OCI-LY7 (cell line): ENCODE data around the gene KRT3. TPM values are rescaled to one million over a fixed set of nuclear protein-coding genes. Genes with fewer than 3 reads are reported as not detected.
"Not testable (repeated sequence)": the region's sequence is repeated elsewhere in the genome, so short reads cannot be mapped to it uniquely, and the experiment has no call there.

Experiments used
- BruUV-seq: library from RNA; stranded (reverse); fragments of 400-500 nt; replicated peaks from 2 replicates; lab custom pipeline; 2021; lab: Mats Ljungman, UMichigan
- CTCF ChIA-PET: fragments of 300-600 bp; sonication (Branson Sonifier 250); formaldehyde crosslinking; loops from one replicate; lab custom pipeline; 2022; ENCODE audit warnings: antibody characterized with exemption; ENCODE audit not compliant: unreplicated experiment; lab: Charles Lee
- POLR2A ChIA-PET: fragments of 300-600 bp; sonication (Branson Sonifier 250); formaldehyde crosslinking; loops from one replicate; lab custom pipeline; 2022; ENCODE audit warnings: antibody characterized with exemption; lab: Charles Lee
- DNase-seq: peaks from one replicate; pipeline ENCODE4 v3.0.0-alpha.2; 2015; ENCODE audit warnings: low spot score
- H2AFZ ChIP-seq: fragments of 200-600 bp; sonication (generic), shearing (Covaris generic); 2 replicates; pipeline ENCODE4 v1.6.1; 2014; ENCODE audit warnings: mild to moderate bottlenecking, antibody characterized with exemption, low read length, moderate library complexity
- H3K27ac ChIP-seq: fragments of 200-600 bp; sonication (generic); 2 replicates; pipeline ENCODE4 v1.5.1; 2014; ENCODE audit warnings: mixed run types, low read depth, mild to moderate bottlenecking, moderate library complexity, low read length, inconsistent platforms; ENCODE audit not compliant: poor library complexity, severe bottlenecking
- H3K36me3 ChIP-seq: fragments of 200-600 bp; sonication (generic); 2 replicates; pipeline ENCODE4 v1.6.1; 2014; ENCODE audit warnings: mild to moderate bottlenecking, antibody characterized with exemption, low read length, moderate library complexity, mixed read lengths; ENCODE audit not compliant: insufficient read depth
- H3K4me1 ChIP-seq: fragments of 200-600 bp; sonication (generic); 2 replicates; pipeline ENCODE4 v1.5.1; 2014; ENCODE audit warnings: mild to moderate bottlenecking, low read length; ENCODE audit not compliant: insufficient read depth, poor library complexity, severe bottlenecking
- H3K4me2 ChIP-seq: fragments of 200-600 bp; sonication (generic); 2 replicates; pipeline ENCODE4 v1.6.1; 2014; ENCODE audit warnings: mild to moderate bottlenecking, low read length
- H3K4me3 ChIP-seq: fragments of 200-600 bp; sonication (generic); 2 replicates; pipeline ENCODE4 v1.5.1; 2014; ENCODE audit warnings: mild to moderate bottlenecking, low read depth, low read length; ENCODE audit not compliant: poor library complexity, severe bottlenecking
- H3K79me2 ChIP-seq: fragments of 200-600 bp; sonication (generic); 2 replicates; pipeline ENCODE4 v1.6.1; 2016; ENCODE audit warnings: low read depth, mild to moderate bottlenecking, low read length, moderate library complexity, mixed read lengths; ENCODE audit not compliant: insufficient read depth
- H3K9me2 ChIP-seq: fragments of 200-600 bp; sonication (generic); 2 replicates; pipeline ENCODE4 v1.6.1; 2016; ENCODE audit warnings: mild to moderate bottlenecking, low read length, mixed read lengths; ENCODE audit not compliant: insufficient read depth
- H3K9me3 ChIP-seq: fragments of 200-600 bp; sonication (generic); 2 replicates; pipeline ENCODE4 v1.6.1; 2014; ENCODE audit warnings: mild to moderate bottlenecking, mixed run types, low read length, mixed read lengths
- H4K20me1 ChIP-seq: fragments of 200-600 bp; sonication (generic); 2 replicates; pipeline ENCODE4 v1.6.1; 2014; ENCODE audit warnings: mild to moderate bottlenecking, antibody characterized with exemption, low read length, moderate library complexity, mixed read lengths; ENCODE audit not compliant: insufficient read depth
- CTCF ChIP-seq: fragments of 200-600 bp; sonication (generic); conservative IDR thresholded peaks from 2 replicates; pipeline ENCODE4 v1.5.1; 2014; ENCODE audit warnings: mild to moderate bottlenecking, antibody characterized with exemption, low read length, moderate library complexity, mixed read lengths
- EZH2phosphoT487 ChIP-seq: fragments of 200-600 bp; sonication (generic); IDR thresholded peaks from 2 replicates; pipeline ENCODE4 v1.6.1; 2018; ENCODE audit warnings: low read depth, borderline replicate concordance, mild to moderate bottlenecking, mixed run types, antibody characterized with exemption, low read length, moderate library complexity, mixed read lengths
- intact Hi-C: fragments of 100-400 bp; cut with micrococcal nuclease; formaldehyde crosslinking; loops from one replicate; pipeline ENCODE4 v1.10.0; 2022; ENCODE audit not compliant: unreplicated experiment
- total RNA-seq, 2 experiments: library from RNA; depleted of rRNA in 1 of 2; stranded (reverse); fragments of >200 nt in 1 of 2; shearing (Covaris generic) in 1 of 2; gene quantifications; 2 replicates each; pipeline ENCODE4 v1.2.3, GENCODE V29; 2014 to 2022

Gene KRT3
- total RNA-seq, 2 experiments from 2014 or later: not detected

GRCh38 chr12:52796429-52796794, 495 bp upstream of the KRT3 start:
- no peaks in the 10 kb centered on the region for H3K9me2 ChIP-seq
- BruUV-seq: no TSS peak
- ChIA-PET CTCF (no interaction called here), POLR2A (no interaction called here)
- intact Hi-C loops: no loop called here
- H3K79me2 ChIP-seq: no peaks in the 10 kb centered on the region
- H3K36me3 ChIP-seq: no peaks in the 10 kb centered on the region
- no peaks in the 10 kb centered on the region for H3K9me3 ChIP-seq
- no peak overlapping the region for H3K27ac ChIP-seq
- no peak overlapping the region for H3K4me3 ChIP-seq
- H3K4me1 ChIP-seq: no peaks in the 10 kb centered on the region
- H3K4me2 ChIP-seq: no peak overlapping the region
- no peak overlapping the region for H2AFZ ChIP-seq
- TF ChIP-seq CTCF: no peak
- no peak for TF ChIP-seq EZH2phosphoT487
- H4K20me1 ChIP-seq: no peaks in the 10 kb centered on the region
- DNase-seq: no peak

- BruUV-seq, H3K36me3 ChIP-seq, H3K79me2 ChIP-seq, H4K20me1 ChIP-seq, H3K4me3 ChIP-seq, POLR2A ChIA-PET, H3K27ac ChIP-seq, DNase-seq, intact Hi-C loops, H2AFZ ChIP-seq, H3K4me1 ChIP-seq, CTCF ChIA-PET, H3K4me2 ChIP-seq, H3K9me3 ChIP-seq, H3K9me2 ChIP-seq: not testable (repeated sequence)
These were observed 614 bp downstream of the KRT3 start for GRCh38 chr12:52795332-52795674.

- no peaks in the 10 kb centered on the region for H3K9me2 ChIP-seq
- no peak overlapping the region for H2AFZ ChIP-seq
- no peak overlapping the region for H3K27ac ChIP-seq
- no peaks in the 10 kb centered on the region for H4K20me1 ChIP-seq
- no peaks in the 10 kb centered on the region for H3K79me2 ChIP-seq
- DNase-seq: no peak
- H3K9me3 ChIP-seq: no peaks in the 10 kb centered on the region
- H3K4me3 ChIP-seq: no peak overlapping the region
- ChIA-PET CTCF (no interaction called here), POLR2A (interaction anchor here (0.6 kb wide), 1 partner anchor 812 kb away, joined by 3 read pairs; no protein-coding TSS in a partner anchor)
- intact Hi-C loops: no loop called here
- H3K4me2 ChIP-seq: no peak overlapping the region
- TF ChIP-seq CTCF (no peak), EZH2phosphoT487 (no peak)
- no TSS peak for BruUV-seq
- H3K4me1 ChIP-seq: no peaks in the 10 kb centered on the region
- H3K36me3 ChIP-seq: no peaks in the 10 kb centered on the region
These were observed 1.2 kb downstream of the KRT3 start for GRCh38 chr12:52794479-52795331.
